Measurements from ENCODE around the gene TMBIM6.

DNA sequence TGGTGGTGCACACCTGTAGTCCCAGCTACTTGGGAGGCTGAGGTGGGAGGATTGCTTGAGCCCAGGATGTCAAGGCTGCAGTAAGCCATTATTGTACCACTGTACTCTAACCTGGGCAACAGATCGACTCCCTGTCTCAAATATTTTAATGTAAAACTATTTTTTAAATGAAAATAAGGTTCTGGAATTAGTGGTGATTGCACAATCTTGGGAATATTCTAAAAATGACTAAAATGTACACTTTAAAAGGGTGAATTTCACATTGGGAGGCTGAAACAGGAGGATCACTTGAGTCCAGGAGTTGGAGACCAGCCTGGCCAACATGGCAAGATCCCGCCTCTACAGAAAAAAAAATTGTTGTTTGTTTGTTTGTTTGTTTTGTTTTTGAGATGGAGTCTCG is 12.9 kb upstream of the TMBIM6 start:
- TF ChIP-seq, protein P1, sequence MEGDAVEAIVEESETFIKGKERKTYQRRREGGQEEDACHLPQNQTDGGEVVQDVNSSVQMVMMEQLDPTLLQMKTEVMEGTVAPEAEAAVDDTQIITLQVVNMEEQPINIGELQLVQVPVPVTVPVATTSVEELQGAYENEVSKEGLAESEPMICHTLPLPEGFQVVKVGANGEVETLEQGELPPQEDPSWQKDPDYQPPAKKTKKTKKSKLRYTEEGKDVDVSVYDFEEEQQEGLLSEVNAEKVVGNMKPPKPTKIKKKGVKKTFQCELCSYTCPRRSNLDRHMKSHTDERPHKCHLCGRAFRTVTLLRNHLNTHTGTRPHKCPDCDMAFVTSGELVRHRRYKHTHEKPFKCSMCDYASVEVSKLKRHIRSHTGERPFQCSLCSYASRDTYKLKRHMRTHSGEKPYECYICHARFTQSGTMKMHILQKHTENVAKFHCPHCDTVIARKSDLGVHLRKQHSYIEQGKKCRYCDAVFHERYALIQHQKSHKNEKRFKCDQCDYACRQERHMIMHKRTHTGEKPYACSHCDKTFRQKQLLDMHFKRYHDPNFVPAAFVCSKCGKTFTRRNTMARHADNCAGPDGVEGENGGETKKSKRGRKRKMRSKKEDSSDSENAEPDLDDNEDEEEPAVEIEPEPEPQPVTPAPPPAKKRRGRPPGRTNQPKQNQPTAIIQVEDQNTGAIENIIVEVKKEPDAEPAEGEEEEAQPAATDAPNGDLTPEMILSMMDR (IDR thresholded peaks at IDR 0.05), result no peak
- TF ChIP-seq POLR2A (IDR thresholded peaks at IDR 0.05), result no peak
